HG03460 (cell line): ENCODE measurements around the gene SLC27A1.
"Not testable (repeated sequence)": the region's sequence is repeated elsewhere in the genome, so short reads cannot be mapped to it uniquely, and the experiment has no call there.

Experiments
- ATAC-seq: cut with Tn5 transposase; IDR thresholded peaks from one replicate; pipeline ENCODE4 v1.9.1; 2021; ENCODE audit not compliant: unreplicated experiment

The SLC27A1 gene

DNA sequence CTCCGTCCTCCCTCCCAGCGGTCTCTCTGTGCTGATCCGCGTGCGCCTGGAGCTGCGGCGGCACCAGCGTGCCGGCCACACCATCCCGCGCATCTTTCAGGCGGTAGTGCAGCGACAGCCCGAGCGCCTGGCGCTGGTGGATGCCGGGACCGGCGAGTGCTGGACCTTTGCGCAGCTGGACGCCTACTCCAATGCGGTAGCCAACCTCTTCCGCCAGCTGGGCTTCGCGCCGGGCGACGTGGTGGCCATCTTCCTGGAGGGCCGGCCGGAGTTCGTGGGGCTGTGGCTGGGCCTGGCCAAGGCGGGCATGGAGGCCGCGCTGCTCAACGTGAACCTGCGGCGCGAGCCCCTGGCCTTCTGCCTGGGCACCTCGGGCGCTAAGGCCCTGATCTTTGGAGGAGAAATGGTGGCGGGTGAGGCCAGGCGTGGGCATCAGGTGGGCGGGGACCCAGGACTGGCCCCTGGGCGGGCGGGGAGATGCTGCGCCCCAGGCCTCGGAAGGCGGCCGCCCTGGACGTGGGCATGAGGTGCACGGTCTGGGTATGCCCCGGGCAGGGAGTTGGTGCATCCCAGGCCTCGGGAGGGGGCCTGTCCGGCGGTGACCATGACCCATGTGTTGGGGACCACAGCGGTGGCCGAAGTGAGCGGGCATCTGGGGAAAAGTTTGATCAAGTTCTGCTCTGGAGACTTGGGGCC, 16.4 kb downstream of the SLC27A1 start:
- ATAC-seq: no peak

DNA sequence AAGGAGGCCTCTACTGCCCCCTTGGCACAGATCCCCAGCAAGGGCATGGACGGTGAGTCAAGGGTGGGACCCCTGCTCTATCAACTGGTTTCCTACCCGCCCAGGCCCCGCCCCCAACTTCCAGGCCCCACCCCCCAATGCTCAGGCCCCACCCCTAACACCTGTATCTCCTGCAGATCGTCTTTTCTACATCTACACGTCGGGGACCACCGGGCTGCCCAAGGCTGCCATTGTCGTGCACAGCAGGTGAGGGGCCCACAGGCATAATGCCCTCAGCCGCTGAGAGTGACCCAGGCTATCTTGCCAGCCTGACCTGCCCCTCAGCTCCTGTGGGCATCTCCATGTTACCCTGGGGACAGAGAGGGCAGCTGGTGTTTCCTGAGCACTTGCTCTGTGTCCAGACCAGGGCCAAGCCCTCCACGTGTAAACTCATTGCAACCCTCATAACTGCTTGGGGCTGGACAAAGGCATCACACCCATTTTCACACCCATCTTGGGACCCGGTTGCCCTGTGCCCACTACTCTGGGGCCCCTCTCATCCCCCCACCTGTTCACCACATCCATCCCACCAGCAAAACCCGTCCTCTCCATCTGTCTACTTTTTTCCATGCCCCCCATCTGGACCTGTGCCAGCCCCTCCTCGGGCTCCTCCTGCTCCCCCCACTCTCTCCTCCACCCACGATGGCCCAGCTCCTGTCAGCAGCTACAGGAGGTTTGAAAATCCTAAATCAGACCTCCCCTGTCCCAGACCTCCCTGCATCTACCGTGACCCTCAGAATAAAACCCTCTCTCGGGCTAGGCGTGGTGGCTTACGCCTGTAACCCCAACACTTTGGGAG, 17.2 kb downstream of the SLC27A1 start:
- ATAC-seq: no peak

DNA sequence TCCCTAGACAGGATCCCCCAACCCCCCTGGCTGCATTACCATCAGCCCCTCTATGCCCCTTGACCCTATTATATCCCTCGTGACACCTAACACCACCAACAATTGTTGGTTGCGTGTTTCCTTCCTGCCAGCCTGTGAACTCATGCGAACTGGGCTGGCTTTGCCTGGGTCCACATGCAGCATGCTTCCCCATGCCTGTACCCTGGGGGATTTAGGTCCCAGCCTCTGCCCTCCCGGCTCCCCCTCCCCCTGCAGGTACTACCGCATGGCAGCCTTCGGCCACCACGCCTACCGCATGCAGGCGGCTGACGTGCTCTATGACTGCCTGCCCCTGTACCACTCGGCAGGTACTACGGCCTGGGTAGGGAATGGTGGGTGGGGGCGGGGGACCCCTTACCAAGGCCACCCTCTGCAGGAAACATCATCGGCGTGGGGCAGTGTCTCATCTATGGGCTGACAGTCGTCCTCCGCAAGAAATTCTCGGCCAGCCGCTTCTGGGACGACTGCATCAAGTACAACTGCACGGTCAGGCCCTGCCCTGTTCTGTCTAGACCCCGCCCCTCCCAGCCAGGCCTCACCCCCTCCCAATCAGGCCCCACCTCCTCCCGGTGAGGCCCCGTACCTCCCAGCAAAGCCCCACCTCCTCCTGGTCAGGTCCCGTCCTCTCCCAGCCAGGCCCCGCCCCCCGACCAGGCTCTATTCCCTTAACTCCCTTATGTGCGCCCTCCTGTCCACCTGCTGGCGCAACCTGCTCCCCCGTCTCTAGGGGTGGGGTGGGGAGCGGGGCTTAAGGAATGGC, 18.5 kb downstream of the SLC27A1 start:
- no peak for ATAC-seq

DNA sequence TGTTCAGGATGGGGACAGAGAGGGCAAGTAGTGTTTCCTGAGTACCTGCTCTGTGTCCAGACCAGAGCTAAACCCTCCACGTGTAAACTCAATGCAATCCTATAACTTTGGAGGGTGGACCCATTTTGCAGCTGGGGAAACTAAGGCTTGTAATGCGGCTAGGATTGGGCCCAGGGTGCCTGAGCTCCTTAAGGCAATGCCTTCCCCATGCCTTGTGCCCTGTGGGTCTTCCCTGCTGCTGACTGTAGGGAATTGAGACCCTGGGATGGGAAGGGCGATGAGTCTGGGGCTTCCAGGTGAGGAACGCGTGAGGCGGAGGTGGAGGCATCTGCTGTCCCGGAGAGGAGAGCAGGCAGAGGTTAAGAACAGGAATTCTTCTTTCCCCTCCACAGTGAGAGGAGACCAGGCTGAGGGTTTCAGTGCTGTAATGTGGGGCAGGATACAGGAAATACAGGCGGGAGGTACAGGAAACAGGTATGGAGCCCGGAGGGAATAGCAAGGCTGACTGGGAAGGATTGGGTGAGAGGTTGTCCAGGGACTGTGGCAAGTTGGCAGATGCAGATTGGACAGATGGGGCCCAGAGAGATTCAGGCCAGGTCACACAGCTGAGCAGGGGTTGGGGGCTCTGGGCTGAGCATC, 19.2 kb downstream of the SLC27A1 start:
- ATAC-seq: no peak

DNA sequence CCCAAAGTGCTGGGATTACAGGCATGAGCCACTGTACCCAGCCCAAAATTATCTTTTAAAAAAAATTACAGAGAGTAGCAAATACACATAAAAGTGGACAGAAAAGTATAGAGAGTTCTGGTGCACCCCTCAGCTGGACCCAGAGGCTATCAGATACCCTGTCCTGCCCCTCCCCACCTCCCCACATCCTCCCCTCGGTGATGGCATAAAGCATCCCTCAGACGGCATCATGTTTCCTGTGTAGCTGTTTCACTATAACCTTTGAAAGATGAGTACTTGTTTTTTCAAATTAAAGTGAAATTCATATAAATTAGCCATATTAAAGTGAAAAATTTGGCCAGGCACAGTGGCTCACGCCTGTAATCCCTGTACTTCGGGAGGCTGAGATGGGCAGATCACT, 20.1 kb downstream of the SLC27A1 start:
- ATAC-seq: no peak

DNA sequence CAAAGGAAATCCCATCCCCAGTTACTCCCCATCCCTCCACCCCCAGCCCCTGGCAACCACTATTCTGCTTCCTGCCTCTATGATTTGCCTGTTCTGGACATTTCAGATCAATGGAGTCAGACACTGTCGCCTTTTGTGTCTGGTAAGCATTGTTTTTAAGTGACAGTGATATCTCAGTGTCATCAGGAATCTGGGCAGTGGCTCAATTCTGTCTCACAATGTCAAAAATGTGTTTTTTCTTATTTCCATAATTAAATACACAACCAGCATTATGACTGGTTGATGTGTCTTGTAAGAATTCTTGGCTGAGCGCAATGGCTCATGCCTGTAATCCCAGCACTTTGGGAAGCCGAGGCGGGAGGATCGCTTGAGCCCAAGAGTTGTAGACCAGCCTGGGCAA, 21.0 kb downstream of the SLC27A1 start:
- no peak for ATAC-seq

DNA sequence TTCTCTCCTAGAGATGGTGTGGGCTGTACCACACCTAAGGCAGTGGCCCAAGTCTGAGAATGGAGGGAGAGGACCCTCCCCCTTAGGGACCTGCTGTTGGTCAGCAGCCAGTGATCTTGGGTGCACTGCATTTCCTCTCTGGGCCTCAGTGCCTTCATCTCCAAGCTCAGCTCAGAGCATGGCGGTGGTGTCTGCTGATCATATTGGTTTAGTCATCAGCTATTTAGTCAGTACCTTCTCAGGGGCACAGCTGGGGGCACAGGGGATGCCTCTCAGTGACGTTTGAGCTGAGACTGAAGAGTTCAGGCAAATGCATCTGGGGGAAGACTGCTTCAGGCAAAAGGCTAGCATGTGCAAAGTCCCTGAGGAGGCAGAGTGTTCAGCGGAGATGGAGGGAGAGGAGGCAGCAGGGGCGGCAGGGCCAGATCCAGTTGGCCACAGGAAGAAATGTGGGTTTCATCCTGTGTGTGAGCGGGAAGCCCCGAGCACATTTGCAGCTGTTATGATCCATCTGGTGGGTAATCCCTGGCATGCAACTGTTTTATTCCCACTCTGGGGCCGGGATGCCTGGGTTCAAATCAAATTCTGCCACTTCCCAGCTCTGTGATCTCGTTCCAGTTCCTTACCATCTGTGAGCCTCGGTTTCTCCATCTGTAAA, 25.4 kb downstream of the SLC27A1 start:
- ATAC-seq: no peak

DNA sequence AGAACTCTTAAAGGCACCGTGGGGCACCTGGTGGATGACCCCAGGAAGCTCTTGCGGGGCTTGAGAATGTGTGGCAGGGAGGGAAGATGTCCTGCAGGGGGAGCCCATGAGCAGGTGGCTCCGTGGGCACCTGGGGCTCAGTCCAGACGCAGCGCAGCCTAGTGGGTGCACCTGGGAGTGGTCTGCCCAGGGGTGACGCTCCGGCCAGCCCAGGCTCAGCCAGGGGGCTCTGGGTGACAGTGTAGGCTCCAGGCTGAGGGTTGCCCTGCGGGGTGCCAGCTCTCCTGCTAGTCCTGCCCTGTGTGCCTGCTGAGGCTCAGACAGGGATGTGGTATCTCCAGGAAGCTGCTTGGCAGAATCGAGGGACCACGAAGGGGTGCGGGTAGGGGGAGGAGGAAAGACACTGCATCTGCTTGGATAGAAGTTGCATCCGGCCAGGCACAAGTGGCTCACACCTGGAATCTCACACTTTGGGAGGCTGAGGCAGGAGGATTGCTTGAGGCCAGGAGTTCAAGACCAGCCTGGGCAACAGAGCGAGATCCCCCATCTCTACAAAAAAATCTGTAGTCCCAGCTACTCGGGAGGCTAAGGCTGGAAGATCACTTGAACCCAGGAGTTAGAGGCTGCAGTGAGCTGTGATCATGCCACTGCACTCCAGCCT, 26.1 kb downstream of the SLC27A1 start:
- ATAC-seq: peak; percentile 61

DNA sequence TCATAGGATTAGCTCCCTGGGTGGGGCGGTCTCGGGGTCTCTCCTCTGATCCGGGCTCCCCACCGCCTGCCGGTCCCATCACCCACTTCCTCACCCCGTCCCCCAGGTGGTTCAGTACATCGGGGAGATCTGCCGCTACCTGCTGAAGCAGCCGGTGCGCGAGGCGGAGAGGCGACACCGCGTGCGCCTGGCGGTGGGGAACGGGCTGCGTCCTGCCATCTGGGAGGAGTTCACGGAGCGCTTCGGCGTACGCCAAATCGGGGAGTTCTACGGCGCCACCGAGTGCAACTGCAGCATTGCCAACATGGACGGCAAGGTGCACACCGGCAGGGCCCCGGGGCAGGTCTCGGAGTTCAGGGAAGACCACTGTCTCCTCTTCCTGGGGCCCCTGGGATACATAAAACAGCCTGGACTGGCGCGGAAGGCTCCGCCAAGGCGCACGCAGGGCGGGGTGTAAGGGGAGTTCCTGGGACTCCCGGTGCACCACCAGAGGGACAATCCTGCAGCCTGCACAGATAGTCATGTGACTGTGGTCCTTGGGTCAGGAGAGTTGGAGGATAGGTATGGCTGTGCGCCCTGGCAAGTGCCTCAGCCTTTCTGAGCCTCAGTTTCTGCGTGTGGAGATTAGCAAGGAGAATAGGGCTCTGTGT, 26.9 kb downstream of the SLC27A1 start:
- no peak for ATAC-seq

DNA sequence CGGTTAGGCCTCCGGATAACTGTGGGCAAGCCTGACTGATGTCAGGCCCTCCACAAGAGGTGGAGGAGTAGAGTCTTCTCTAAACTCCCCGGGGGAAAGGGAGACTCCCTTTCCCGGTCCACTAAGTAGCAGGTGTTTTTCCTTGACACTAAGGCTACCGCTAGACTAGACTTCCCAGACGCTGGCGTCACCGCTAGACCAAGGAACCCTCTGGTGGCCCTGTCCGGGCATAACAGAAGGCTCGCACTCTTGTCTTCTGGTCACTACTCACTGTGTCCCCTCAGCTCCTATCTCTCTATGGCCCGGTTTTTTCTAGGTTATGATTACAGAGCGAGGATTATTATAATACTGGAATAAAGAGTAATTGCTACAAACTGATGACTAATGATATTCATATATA, 28.7 kb downstream of the SLC27A1 start:
- not testable (repeated sequence) for ATAC-seq

DNA sequence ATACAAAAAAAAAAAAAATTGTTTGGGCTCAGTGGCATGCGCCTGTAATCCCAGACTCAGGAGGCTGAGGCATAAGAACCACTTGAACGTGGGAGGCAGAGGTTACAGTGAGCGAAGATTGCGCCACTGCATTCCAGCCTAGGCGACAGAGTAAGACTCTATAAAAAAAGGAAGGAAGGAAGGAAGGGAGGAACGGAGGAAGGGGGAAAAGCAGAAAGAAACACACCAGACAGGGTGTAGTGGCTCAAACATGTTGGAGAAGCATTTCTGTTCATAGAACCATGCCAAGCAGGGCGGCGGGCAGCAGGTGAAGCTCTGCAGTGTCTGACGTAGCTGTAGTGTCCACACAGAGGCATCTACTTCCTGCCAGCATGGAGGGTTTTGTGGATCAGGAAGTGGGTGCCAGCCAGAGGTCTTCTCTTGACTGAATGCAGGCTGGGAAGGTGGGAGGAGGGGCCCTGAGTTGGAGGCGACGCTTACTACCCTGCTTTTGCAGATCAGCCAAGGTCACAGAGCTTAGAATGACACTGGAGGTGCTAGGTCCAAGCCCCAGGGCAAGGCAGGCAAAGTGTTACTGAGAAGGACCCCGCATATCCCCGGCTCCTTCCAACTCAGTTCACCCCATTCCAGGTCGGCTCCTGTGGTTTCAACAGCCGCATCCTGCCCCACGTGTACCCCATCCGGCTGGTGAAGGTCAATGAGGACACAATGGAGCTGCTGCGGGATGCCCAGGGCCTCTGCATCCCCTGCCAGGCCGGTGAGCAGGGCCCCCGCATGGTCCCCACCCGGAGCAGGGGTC, 29.5 kb downstream of the SLC27A1 start:
- ATAC-seq: no peak

DNA sequence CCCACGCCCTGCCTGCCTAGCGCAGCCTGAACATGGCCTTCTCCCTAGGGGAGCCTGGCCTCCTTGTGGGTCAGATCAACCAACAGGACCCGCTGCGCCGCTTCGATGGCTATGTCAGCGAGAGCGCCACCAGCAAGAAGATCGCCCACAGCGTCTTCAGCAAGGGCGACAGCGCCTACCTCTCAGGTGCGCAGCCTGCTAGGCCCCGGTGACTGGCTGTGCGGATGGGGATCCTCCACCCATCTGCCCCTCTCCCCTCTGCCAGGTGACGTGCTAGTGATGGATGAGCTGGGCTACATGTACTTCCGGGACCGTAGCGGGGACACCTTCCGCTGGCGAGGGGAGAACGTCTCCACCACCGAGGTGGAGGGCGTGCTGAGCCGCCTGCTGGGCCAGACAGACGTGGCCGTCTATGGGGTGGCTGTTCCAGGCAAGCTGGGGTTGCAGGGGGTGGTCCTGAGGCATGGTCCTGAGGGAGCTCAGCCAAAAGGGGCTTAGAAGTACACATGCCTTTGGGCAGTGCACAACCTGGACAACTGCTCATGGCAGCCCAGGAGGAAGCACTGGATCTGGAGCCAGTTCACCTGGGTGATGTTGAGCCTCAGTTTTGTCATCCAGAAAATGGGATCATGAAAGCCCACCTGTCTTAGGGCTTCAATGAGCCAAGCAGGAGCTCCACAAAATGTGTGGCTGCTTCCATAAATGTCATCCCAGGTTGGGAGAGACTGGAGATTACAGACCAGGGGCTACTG, 30.3 kb downstream of the SLC27A1 start:
- ATAC-seq: no peak

DNA sequence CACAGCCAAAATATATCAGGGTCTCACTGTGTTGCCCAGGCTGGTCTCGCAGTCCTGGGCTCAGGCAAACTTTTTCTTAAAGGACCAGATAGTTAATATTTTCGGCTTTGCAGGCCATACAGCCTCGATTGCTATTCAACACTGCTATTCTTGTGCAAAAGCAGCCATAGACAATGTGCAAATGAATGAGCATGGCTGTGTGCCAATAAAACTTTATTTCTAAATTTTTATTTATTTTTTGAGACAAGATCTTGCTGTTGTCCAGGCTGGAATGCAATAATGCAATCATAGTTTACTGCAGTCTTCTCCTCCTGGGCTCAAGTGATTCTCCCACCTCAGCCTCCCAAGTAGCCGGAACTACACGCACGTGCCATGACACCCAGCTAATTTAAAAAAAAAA, 32.9 kb downstream of the SLC27A1 start:
- no peak for ATAC-seq

DNA sequence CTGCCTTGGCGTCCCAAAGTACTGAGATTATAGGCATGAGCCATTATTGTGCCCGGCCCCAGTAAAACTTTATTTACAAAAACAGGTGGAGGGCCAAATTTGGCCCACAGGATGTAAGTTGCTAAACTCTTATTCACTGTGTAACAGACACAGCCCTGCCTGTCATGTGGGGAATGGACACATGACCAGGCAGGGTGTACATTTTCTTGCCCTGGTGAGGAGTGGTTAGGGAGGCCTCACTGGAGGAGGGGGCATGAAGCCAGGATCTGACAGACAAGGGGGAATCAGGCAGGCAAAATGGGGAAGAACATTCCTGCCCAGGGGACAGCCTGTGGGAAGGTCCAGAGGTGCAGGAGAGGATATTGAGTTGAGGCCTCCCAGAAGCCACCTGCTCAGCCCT, 33.7 kb downstream of the SLC27A1 start:
- no peak for ATAC-seq

DNA sequence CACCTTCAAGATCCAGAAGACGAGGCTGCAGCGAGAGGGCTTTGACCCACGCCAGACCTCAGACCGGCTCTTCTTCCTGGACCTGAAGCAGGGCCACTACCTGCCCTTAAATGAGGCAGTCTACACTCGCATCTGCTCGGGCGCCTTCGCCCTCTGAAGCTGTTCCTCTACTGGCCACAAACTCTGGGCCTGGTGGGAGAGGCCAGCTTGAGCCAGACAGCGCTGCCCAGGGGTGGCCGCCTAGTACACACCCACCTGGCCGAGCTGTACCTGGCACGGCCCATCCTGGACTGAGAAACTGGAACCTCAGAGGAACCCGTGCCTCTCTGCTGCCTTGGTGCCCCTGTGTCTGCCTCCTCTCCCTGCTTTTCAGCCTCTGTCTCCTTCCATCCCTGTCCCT, 34.1 kb downstream of the SLC27A1 start:
- no peak for ATAC-seq

DNA sequence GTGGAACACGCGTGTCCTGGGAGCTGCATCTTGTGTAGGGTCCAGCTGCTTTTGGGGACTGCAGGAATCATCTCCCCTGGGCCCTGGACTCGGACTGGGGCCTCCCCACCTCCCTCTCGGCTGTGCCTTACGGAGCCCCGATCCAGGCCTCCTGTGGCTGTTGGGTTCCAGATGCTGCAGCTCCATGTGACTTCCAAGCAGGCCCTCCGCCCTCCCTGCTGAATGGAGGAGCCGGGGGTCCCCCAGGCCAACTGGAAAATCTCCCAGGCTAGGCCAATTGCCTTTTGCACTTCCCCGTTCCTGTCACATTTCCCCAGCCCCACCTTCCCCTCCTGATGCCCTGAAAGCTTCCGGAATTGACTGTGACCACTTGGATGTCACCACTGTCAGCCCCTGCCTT, 34.9 kb downstream of the SLC27A1 start:
- ATAC-seq: no peak

DNA sequence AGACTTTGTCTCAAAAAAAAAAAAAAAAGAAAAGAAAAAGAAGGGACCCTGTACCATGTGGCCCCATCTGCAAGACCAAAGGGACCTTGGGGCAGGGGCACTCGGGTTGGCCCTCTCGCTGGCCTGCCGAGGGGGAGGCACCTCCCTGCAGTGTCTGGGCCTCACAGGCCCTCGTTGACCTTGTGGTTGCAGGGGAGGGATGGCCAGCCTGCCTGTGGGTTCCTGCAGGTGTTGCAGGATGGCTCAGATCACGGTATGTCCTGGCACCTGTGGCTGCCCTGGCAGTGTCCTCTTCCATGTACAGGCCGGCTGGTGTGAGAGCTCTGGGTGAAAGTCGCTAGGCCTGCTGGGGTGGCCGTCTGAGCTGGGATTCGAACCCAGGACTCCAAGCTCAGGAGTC, 36.4 kb downstream of the SLC27A1 start:
- no peak for ATAC-seq

DNA sequence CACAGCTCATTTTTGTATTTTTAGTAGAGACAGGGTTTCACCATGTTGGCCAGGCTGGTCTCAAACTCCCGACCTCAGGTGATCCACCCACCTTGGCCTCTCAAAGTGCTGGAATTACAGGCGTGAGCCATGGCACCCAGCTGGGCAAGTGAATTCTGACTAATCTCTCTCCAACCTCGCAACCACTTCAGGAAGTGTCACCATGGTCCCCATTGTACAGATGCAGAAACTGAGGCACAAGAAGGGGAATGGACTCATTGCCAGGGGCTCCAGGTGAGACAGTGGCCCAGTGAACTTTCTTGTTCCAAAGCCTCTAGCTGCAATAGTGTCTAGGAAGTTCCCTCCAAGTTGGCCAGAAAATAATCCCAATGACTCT, 38.2 kb downstream of the SLC27A1 start:
- ATAC-seq: not testable (repeated sequence)
